GM18520 (cell line): ENCODE data around the gene PSMA6.

Source experiments
- ATAC-seq: cut with Tn5 transposase; IDR thresholded peaks from one replicate; pipeline ENCODE4 v1.9.1; 2021; ENCODE audit not compliant: unreplicated experiment

The PSMA6 gene

DNA sequence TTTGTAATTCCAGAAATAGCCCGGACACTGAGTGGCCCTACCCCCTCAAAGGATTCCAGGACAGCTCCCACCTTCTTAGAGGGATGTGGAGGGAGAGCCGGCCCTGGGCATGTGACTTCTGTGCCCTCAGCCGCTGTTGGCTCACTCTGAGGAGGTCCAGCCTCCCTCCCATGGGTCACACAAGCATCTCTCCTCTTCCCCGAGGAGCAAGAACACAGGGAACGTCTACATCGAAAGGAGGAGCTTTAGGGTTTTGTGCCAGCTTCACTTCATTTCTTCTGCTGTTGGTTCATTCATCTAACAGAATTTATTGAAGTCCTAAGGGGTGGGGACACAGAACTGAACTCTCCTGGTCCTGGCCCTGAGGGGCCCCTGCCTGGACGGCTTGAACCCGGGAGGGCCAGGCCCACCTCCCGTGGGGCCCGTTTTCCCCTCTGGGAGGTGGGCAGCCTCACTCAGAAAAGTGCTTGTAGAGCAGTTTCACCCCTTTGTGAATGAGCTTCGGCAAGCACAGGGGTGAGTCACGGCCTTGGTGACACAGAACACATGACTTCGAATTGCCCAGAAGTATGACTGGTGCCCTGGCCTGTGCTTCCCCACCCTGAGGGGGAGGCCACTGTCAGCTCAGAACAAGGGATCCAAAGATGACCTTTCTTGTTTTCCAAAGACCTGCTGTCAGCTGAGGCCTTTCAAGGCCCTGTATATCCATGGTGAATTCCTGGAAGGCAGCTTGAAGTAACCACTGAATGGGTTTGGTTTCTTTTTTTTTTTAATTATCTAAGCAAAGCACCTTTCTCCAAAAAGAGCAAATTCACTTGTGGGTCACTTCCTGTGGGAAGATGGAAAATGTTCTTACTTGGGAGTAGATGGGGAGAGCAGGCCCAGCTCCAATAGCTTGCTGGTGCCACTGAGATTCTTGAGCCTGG is 73.2 kb downstream of the PSMA6 start:
- peak; percentile 76 for ATAC-seq

GRCh38 chr14:35366056-35366451 is 73.9 kb downstream of the PSMA6 start:
- ATAC-seq: no peak

- no peak for ATAC-seq
Measured at GRCh38 chr14:35366521-35366976, 74.4 kb downstream of the PSMA6 start.

DNA sequence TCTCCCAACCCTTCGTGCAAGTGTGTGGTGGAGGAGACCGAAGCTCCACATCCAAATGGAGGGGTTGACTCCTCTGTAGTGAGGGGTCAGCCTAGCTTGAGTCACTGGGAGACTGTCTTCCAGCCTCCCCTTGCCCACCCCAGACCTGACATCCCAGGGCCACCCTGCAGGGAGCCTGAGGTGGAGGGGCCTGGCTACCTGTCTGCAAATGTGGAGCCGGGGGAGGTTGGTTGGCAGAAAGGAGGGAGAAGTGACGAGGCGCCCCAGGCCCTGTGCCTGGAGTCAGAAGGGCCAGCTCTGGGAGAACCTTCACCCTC is 74.8 kb downstream of the PSMA6 start:
- no peak for ATAC-seq
